GM23248 (cell line): ENCODE results near the gene ABCC6. TPM values are rescaled to one million over a fixed set of nuclear protein-coding genes. Genes with fewer than 3 reads are reported as not detected.
"Not testable (repeated sequence)": the region's sequence is repeated elsewhere in the genome, so short reads cannot be mapped to it uniquely, and the experiment has no call there.

Source experiments
- DNase-seq: peaks from one replicate; pipeline ENCODE4 v3.0.0-alpha.2; 2015
- H2AFZ ChIP-seq: fragments of 200-600 bp; sonication (generic); 2 replicates; pipeline ENCODE4 v1.6.1; 2016; ENCODE audit warnings: antibody characterized with exemption
- H3F3A ChIP-seq: fragments of 200-600 bp; sonication (generic); 2 replicates; pipeline ENCODE4 v1.6.1; 2016; ENCODE audit warnings: mild to moderate bottlenecking, antibody characterized with exemption, mixed run types; ENCODE audit not compliant: insufficient read depth
- H3K27ac ChIP-seq: fragments of 200-600 bp; sonication (generic); 2 replicates; pipeline ENCODE4 v1.5.1; 2016; ENCODE audit warnings: mild to moderate bottlenecking
- H3K27me3 ChIP-seq: fragments of 200-600 bp; sonication (generic); replicated peaks from 2 replicates; pipeline ENCODE4 v1.6.1; 2016; ENCODE audit warnings: mild to moderate bottlenecking; ENCODE audit not compliant: insufficient read depth
- H3K36me3 ChIP-seq: fragments of 200-600 bp; sonication (generic); 2 replicates; pipeline ENCODE4 v1.6.1; 2016; ENCODE audit warnings: low read depth, mild to moderate bottlenecking
- H3K4me1 ChIP-seq: fragments of 200-600 bp; sonication (generic); 2 replicates; pipeline ENCODE4 v1.6.1; 2016; ENCODE audit warnings: mild to moderate bottlenecking; ENCODE audit not compliant: insufficient read depth
- H3K4me2 ChIP-seq: fragments of 200-600 bp; sonication (generic); one replicate; pipeline ENCODE4 v1.6.1; 2016; ENCODE audit warnings: mild to moderate bottlenecking; ENCODE audit not compliant: unreplicated experiment
- H3K4me3 ChIP-seq: fragments of 200-600 bp; sonication (generic); 2 replicates; pipeline ENCODE4 v1.5.1; 2016; ENCODE audit warnings: mild to moderate bottlenecking
- H3K79me2 ChIP-seq: fragments of 200-600 bp; sonication (generic); 2 replicates; pipeline ENCODE4 v1.6.1; 2016; ENCODE audit warnings: mild to moderate bottlenecking; ENCODE audit not compliant: insufficient read depth
- H3K9ac ChIP-seq: fragments of 200-600 bp; sonication (generic); 2 replicates; pipeline ENCODE4 v1.6.1; 2016; ENCODE audit warnings: mild to moderate bottlenecking
- H3K9me2 ChIP-seq: fragments of 200-600 bp; sonication (generic); 2 replicates; pipeline ENCODE4 v1.6.1; 2016; ENCODE audit warnings: mixed run types, mild to moderate bottlenecking, moderate library complexity; ENCODE audit not compliant: insufficient read depth
- H3K9me3 ChIP-seq: fragments of 200-600 bp; sonication (generic); one replicate; pipeline ENCODE4 v1.6.1; 2017; ENCODE audit warnings: low read depth
- H4K20me1 ChIP-seq: fragments of 200-600 bp; sonication (generic); 2 replicates; pipeline ENCODE4 v1.6.0; 2016; ENCODE audit not compliant: insufficient read depth
- EZH2 ChIP-seq: fragments of 200-600 bp; sonication (generic); IDR thresholded peaks from 2 replicates; pipeline ENCODE4 v1.6.1; 2018; ENCODE audit warnings: antibody characterized with exemption, mild to moderate bottlenecking; ENCODE audit not compliant: insufficient read depth, poor library complexity, severe bottlenecking
- EZH2phosphoT487 ChIP-seq: fragments of 200-600 bp; sonication (generic); IDR thresholded peaks from 2 replicates; pipeline ENCODE4 v1.6.1; 2018; ENCODE audit warnings: antibody characterized with exemption, moderate library complexity, mild to moderate bottlenecking, low read depth; ENCODE audit not compliant: insufficient read depth
- WGBS, 2 experiments: methylation state at CpG; one replicate each; pipeline ENCODE4 v1.1.6; 2015 to 2017; ENCODE audit warnings: low lambda C conversion rate in 2 of 2, low coverage in 1 of 2; ENCODE audit errors: missing lambda C conversion rate in 2 of 2; 5-methylcytosine and 5-hydroxymethylcytosine counted together
- in situ Hi-C: fragments of 300-500 bp; cut with MboI; formaldehyde crosslinking; loops from 2 replicates; pipeline ENCODE4 v1.15.0; 2020
- polyA plus RNA-seq: library from polyadenylated mRNA; unstranded; fragments of >200 nt; fragmentation: Nextera tagmentation; extraction: Ambion mirVana; gene quantifications from 2 replicates; pipeline ENCODE4 v1.2.1, GENCODE V29; 2016
- total RNA-seq: library from RNA; depleted of rRNA; stranded (reverse); fragments of >200 nt; shearing (Covaris generic); gene quantifications from 2 replicates; pipeline ENCODE4 v1.2.3, GENCODE V29; 2014

Gene ABCC6
- total and polyA plus RNA-seq, 2 experiments from 2014 or later = 0.24 TPM; not detected in 1

GRCh38 chr16:16163571-16163970 is 59.7 kb downstream of the ABCC6 start:
- in situ Hi-C loops = no loop called here
- Histone ChIP-seq H4K20me1 (no peaks in the 10 kb centered on the region), H3K36me3 (no peaks in the 10 kb centered on the region), H3K9me3 (no peaks in the 10 kb centered on the region), H3K4me2 (no peak overlapping the region), H3K27ac (no peak overlapping the region), H2AFZ (no peak overlapping the region), H3K4me1 (no peaks in the 10 kb centered on the region), H3K4me3 (no peak overlapping the region), H3K9me2 (no peaks in the 10 kb centered on the region), H3K27me3 (no peaks in the 10 kb centered on the region), H3K9ac (no peak overlapping the region), H3K79me2 (no peaks in the 10 kb centered on the region), H3F3A (no peaks in the 10 kb centered on the region)
- no peak for DNase-seq
- TF ChIP-seq EZH2phosphoT487 (no peak), EZH2 (no peak)
- WGBS, 2 experiments = 81 to 84% methylated on average over 5 of the region's 5 CpGs

GRCh38 chr16:16163109-16163508 is 60.2 kb downstream of the ABCC6 start:
- Histone ChIP-seq H3K9me2 (no peaks in the 10 kb centered on the region), H3K9ac (no peak overlapping the region), H2AFZ (no peak overlapping the region), H4K20me1 (no peaks in the 10 kb centered on the region), H3K4me1 (no peaks in the 10 kb centered on the region), H3K79me2 (no peaks in the 10 kb centered on the region), H3K4me3 (no peak overlapping the region), H3K27me3 (no peaks in the 10 kb centered on the region), H3K36me3 (no peaks in the 10 kb centered on the region), H3K9me3 (no peaks in the 10 kb centered on the region), H3F3A (no peaks in the 10 kb centered on the region), H3K27ac (no peak overlapping the region), H3K4me2 (no peak overlapping the region)
- in situ Hi-C loops = no loop called here
- 63 to 71% methylated on average over 4 of the region's 4 CpGs for WGBS, 2 experiments
- DNase-seq = no peak
- TF ChIP-seq EZH2 = no peak
- no peak for TF ChIP-seq EZH2phosphoT487

GRCh38 chr16:16162591-16162990 is 60.7 kb downstream of the ABCC6 start:
- H3K9me2 ChIP-seq = no peaks in the 10 kb centered on the region
- no peaks in the 10 kb centered on the region for H3F3A ChIP-seq
- WGBS, 2 experiments = 64 to 72% methylated on average over 3 of the region's 3 CpGs
- no peak overlapping the region for H3K4me3 ChIP-seq
- no peak overlapping the region for H3K9ac ChIP-seq
- no peaks in the 10 kb centered on the region for H3K79me2 ChIP-seq
- H2AFZ ChIP-seq = no peak overlapping the region
- no peaks in the 10 kb centered on the region for H3K27me3 ChIP-seq
- in situ Hi-C loops = no loop called here
- no peak overlapping the region for H3K27ac ChIP-seq
- no peaks in the 10 kb centered on the region for H4K20me1 ChIP-seq
- H3K9me3 ChIP-seq = no peaks in the 10 kb centered on the region
- H3K4me2 ChIP-seq = no peak overlapping the region
- H3K4me1 ChIP-seq = no peaks in the 10 kb centered on the region
- TF ChIP-seq EZH2phosphoT487 (no peak), EZH2 (no peak)
- DNase-seq = no peak
- H3K36me3 ChIP-seq = no peaks in the 10 kb centered on the region

GRCh38 chr16:16161840-16162239 is 61.5 kb downstream of the ABCC6 start:
- H3K79me2 ChIP-seq, H3K27me3 ChIP-seq, H4K20me1 ChIP-seq, H3K9ac ChIP-seq, H3K36me3 ChIP-seq, H3K9me2 ChIP-seq, H3K27ac ChIP-seq, H3F3A ChIP-seq, H2AFZ ChIP-seq, in situ Hi-C loops, H3K4me1 ChIP-seq, DNase-seq, H3K9me3 ChIP-seq, H3K4me2 ChIP-seq, H3K4me3 ChIP-seq: not testable (repeated sequence)
- 60 to 63% methylated on average over 5 of the region's 5 CpGs for WGBS, 2 experiments

- Histone ChIP-seq H3K79me2 (no peaks in the 10 kb centered on the region), H3K9me2 (no peaks in the 10 kb centered on the region), H2AFZ (no peak overlapping the region), H3K4me2 (no peak overlapping the region), H3K36me3 (no peaks in the 10 kb centered on the region), H3K4me3 (no peak overlapping the region), H3K27ac (no peak overlapping the region), H4K20me1 (no peaks in the 10 kb centered on the region), H3K27me3 (no peaks in the 10 kb centered on the region), H3K9me3 (no peaks in the 10 kb centered on the region), H3F3A (no peaks in the 10 kb centered on the region), H3K4me1 (no peaks in the 10 kb centered on the region), H3K9ac (no peak overlapping the region)
- DNase-seq = no peak
- no peak for TF ChIP-seq EZH2phosphoT487
- TF ChIP-seq EZH2 = no peak
- 42 to 46% methylated on average over 5 of the region's 5 CpGs for WGBS, 2 experiments
- in situ Hi-C loops = no loop called here
Measured at GRCh38 chr16:16161319-16161718, 62.0 kb downstream of the ABCC6 start.
